Brain microvascular endothelial cell (primary cell): ENCODE data around the gene ANTXRL.

Experiments used
- DNase-seq: peaks from one replicate; pipeline ENCODE4 v3.0.0-alpha.2; 2020
- H3K27ac ChIP-seq: fragments of 250-450 bp; sonication (Bioruptor Pico); 2 replicates; pipeline ENCODE4 v1.5.1; 2020; ENCODE audit warnings: mild to moderate bottlenecking, moderate library complexity
- H3K27me3 ChIP-seq: fragments of 250-450 bp; sonication (Bioruptor Pico); replicated peaks from 2 replicates; pipeline ENCODE4 v1.5.1; 2020; ENCODE audit warnings: mild to moderate bottlenecking
- H3K36me3 ChIP-seq: fragments of 250-450 bp; sonication (Bioruptor Pico); replicated peaks from 2 replicates; pipeline ENCODE4 v1.5.1; 2020; ENCODE audit warnings: mild to moderate bottlenecking
- H3K4me3 ChIP-seq: 2 replicates; pipeline ENCODE4 v1.5.1; 2011; ENCODE audit warnings: low read depth, mild to moderate bottlenecking, control low read depth, low read length, moderate library complexity
- CTCF ChIP-seq: IDR thresholded peaks from 2 replicates; pipeline ENCODE4 v1.5.1; 2011; ENCODE audit warnings: low read depth, mild to moderate bottlenecking, moderate library complexity, low read length, control low read depth, inconsistent platforms; ENCODE audit errors: missing control alignments
- in situ Hi-C: cut with HindIII; loops from 2 replicates; pipeline ENCODE4 v1.10.0; 2017; ENCODE audit warnings: low sequenced_read_pairs, low pct_ligation_motif_present

ANTXRL gene

GRCh38 chr10:46284286-46285229 lies 2.2 kb upstream of the ANTXRL start:
- no peaks in the 10 kb centered on the region for H3K36me3 ChIP-seq

DNA sequence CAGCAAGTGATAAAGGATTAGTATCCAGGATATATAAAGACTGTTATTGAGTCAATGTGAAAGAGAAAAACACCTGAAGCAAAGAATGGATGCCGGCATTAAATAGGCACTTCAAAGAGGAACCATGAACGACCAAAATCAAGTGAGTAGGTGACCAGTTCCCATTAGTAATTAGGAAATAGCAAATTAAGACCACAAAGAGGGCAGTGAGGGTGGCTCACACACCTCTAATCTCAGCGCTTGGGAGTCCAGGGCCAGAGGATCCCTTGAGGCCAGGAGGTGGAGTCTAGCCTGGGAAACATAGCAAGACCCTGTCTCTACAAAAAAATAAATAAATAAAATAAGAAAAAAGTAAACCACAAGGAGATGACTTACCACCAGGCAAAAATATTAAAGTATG lies 1.5 kb upstream of the ANTXRL start:
- peaks cover 12% of the 10 kb centered on the region for H3K27me3 ChIP-seq
- in situ Hi-C loops, result no loop called here
- H3K27ac ChIP-seq, result no peak overlapping the region
- no peaks in the 10 kb centered on the region for H3K36me3 ChIP-seq
- TF ChIP-seq CTCF, result no peak
- H3K4me3 ChIP-seq, result peak overlapping the region; percentile 62
- no peak for DNase-seq

More at GRCh38 chr10:46284286-46285229, 2.2 kb upstream of the ANTXRL start:
- no peak for TF ChIP-seq CTCF
- in situ Hi-C loops, result no loop called here
- DNase-seq, result peak; percentile 11
- Histone ChIP-seq H3K27me3 (peaks cover 12% of the 10 kb centered on the region), H3K27ac (no peak overlapping the region), H3K4me3 (peak overlapping the region; percentile 62)

GRCh38 chr10:46285966-46286620 lies 704 bp upstream of the ANTXRL start:
- no peak for DNase-seq
- in situ Hi-C loops, result no loop called here
- Histone ChIP-seq H3K4me3 (no peak overlapping the region), H3K36me3 (no peaks in the 10 kb centered on the region), H3K27me3 (peaks cover 12% of the 10 kb centered on the region), H3K27ac (no peak overlapping the region)
- no peak for TF ChIP-seq CTCF

GRCh38 chr10:46287846-46288477 lies 1.2 kb downstream of the ANTXRL start:
- Histone ChIP-seq H3K4me3 (no peak overlapping the region), H3K36me3 (no peaks in the 10 kb centered on the region), H3K27ac (no peak overlapping the region), H3K27me3 (peaks cover 9% of the 10 kb centered on the region)
- no peak for DNase-seq
- TF ChIP-seq CTCF, result no peak
- in situ Hi-C loops, result no loop called here

- TF ChIP-seq CTCF, result no peak
- H3K27me3 ChIP-seq, result peaks cover 3% of the 10 kb centered on the region
- H3K36me3 ChIP-seq, result no peaks in the 10 kb centered on the region
- no peak overlapping the region for H3K27ac ChIP-seq
- DNase-seq, result no peak
- H3K4me3 ChIP-seq, result no peak overlapping the region
- in situ Hi-C loops, result no loop called here
These were observed 1.9 kb downstream of the ANTXRL start for GRCh38 chr10:46288601-46289206.
